Measurements from ENCODE around the gene ZSWIM2.

GRCh38 chr2:186852508-186852907 is 3.5 kb upstream of the ZSWIM2 start:
- TF ChIP-seq, protein P1, sequence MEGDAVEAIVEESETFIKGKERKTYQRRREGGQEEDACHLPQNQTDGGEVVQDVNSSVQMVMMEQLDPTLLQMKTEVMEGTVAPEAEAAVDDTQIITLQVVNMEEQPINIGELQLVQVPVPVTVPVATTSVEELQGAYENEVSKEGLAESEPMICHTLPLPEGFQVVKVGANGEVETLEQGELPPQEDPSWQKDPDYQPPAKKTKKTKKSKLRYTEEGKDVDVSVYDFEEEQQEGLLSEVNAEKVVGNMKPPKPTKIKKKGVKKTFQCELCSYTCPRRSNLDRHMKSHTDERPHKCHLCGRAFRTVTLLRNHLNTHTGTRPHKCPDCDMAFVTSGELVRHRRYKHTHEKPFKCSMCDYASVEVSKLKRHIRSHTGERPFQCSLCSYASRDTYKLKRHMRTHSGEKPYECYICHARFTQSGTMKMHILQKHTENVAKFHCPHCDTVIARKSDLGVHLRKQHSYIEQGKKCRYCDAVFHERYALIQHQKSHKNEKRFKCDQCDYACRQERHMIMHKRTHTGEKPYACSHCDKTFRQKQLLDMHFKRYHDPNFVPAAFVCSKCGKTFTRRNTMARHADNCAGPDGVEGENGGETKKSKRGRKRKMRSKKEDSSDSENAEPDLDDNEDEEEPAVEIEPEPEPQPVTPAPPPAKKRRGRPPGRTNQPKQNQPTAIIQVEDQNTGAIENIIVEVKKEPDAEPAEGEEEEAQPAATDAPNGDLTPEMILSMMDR (IDR thresholded peaks at IDR 0.05) = no peak
- no peak for TF ChIP-seq POLR2A (IDR thresholded peaks at IDR 0.05)

All from adrenal gland (tissue), 5 donors.